Fibroblast of pulmonary artery (primary cell): ENCODE measurements around the gene CACNA1B.

Source experiments
- DNase-seq: peaks from one replicate; pipeline ENCODE4 v3.0.0-alpha.2; 2010; ENCODE audit warnings: low read depth
- H3K4me3 ChIP-seq: replicated peaks from 2 replicates; pipeline ENCODE4 v1.5.1; 2011; ENCODE audit warnings: low read depth, mild to moderate bottlenecking, control low read depth, low read length, moderate library complexity
- CTCF ChIP-seq: IDR thresholded peaks from 2 replicates; pipeline ENCODE4 v1.5.1; 2011; ENCODE audit warnings: mild to moderate bottlenecking, control low read depth, low read length, inconsistent platforms; ENCODE audit errors: missing control alignments

Gene CACNA1B

DNA sequence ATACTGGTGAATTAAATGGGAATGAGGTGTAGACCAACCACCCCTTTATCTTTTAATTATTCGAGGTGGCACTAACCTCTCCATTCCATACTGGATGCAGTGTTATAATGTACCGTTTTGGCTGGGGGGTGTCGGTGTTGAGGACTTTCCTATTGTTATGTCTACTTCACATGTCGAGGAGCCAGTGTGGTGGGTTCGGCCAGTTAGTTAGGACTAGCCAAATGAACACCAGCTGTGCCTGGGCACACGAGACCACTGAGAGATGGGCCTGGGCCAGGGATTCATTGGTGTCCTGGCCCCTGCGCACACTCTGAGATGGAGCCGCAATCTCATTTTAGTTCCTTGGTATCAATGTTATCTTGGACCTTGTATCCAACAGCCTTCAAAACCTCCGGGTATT lies 186.2 kb downstream of the CACNA1B start:
- no peak for TF ChIP-seq CTCF
- no peak overlapping the region for H3K4me3 ChIP-seq
- no peak for DNase-seq

DNA sequence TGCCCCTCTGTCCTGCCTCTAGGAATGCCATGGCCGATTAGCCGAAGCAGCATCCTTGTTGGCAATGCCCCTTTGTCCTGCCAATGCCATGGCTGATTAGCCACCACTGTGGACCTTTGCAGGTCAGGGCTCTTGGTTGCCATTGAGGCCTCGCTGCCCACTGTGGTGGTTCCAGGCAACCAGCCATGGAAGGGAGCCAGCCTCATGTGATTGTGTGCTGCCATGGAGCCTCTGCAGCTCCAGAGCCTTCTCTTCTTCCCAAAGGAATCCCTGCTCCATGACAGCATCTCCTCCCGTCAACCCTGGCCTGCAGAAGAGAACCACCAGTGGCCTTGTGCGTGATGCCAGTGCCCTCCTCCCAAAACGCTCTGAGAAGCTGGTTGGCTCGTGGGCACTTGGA lies 187.0 kb downstream of the CACNA1B start:
- H3K4me3 ChIP-seq, result no peak overlapping the region
- TF ChIP-seq CTCF, result no peak
- DNase-seq, result no peak

- TF ChIP-seq CTCF, result no peak
- no peak for DNase-seq
- H3K4me3 ChIP-seq, result no peak overlapping the region
Observed at GRCh38 chr9:138065287-138065686, 187.7 kb downstream of the CACNA1B start.

DNA sequence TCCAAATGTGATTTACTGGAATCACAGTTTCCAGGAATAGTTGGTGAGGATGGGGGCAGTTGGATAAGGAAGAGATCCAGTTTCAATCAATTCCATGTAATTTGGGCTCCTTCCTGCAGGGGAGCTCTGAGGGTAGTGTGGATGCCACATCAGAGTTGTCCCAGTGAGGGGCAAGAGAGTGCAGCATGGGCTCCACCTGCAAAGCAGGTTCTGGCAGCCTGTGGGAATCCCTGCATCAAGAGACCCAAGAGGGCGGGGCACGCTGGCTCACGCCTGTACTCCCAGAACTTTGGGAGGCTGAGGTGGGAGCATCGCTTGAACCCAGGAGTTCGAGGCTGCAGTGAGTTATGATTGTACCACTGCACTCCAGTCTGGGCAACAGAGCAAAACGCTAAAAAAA lies 188.5 kb downstream of the CACNA1B start:
- no peak overlapping the region for H3K4me3 ChIP-seq
- DNase-seq, result no peak
- TF ChIP-seq CTCF, result no peak

DNA sequence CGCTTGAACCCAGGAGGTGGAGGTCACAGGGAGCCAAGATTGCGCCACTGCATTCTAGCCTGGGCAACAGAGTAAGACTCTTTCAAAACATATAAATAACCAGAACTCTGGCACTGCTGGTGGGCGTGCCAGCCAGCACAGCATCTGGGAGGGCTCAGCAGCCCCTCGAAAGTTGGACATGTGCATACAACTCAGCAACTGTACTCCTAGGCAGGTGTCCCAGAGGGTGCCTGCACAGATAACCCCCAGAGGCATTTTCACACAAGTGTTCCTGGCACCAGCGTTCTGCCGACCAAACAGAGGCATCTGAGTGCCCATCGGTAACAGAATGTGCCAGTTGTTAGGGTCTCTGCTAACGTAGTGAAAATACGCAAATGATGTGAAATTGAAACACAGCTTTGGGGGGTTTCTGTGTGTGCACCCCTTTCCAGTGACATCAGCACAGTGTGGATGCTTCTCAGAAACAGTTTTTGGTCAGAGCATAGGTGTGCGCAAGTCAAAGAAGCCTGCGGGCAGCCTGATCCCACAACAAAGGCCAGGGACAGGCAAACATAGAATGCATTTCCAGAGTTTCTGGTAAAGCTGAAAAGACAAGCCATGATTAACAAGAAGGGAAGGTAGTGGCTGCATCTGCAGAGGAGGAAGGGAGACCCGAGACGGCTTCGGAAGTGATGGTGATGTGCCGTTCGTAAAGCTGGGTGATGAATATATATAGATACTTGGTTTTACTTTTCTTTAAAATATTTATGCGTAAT lies 190.2 kb downstream of the CACNA1B start:
- H3K4me3 ChIP-seq, result no peak overlapping the region
- no peak for TF ChIP-seq CTCF
- no peak for DNase-seq

DNA sequence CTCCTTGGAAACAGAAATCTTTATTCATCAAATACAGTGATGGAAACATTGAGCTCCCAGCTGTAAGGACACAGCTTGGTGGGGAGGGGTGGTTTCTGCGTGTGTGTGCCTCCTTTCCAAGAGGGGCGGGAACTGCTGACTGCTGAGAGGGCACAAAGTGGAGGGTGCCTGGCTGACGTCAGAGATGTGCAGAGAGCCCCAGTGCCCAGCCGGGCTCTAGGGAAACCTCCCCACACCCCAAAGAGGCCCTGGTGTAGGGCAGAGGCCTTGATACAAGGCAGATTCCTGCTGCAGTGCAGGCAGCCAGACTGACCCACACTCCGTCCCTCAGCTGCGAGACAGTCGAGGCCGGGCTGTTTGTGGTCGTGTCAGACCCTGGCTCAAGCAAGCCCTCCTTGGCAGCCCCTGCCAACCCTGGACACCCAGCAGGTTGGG lies 191.0 kb downstream of the CACNA1B start:
- no peak for TF ChIP-seq CTCF
- DNase-seq, result no peak

DNA sequence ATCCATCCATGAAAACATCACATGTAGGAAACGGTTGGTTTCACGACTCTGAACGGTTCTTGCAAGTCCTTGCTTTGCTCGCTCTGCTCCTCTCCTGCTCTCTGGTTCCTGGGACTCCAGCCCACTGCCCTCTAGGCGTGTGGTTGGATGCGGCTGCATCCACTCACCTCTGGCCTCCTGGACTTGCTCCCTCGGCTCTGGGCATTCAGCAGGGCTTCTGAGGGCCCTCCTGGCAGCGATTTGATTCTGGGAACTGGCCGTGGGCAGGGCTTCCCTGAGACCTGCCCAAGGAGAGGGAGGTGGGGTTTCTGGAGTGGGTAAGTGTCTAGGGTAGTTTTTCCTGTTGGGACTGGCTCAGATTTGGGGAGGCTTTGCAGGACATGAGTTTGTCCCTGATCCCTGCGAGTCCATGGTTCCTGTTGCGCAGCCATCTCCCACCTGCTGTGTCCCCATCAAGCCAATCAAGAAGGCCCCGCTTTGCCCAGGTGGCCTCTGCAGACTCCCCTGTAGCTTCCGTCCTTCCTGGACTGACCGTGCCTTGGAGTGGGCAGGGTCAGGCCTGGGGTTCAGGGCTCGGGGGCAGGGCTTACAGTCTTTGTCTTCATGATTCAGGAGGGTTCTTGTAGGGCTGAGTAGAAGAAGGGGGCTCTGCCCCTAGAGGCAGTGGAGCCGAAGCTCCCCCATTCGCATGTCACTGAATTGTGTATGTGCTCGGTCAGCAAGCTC lies 192.3 kb downstream of the CACNA1B start:
- TF ChIP-seq CTCF, result no peak
- no peak overlapping the region for H3K4me3 ChIP-seq
- no peak for DNase-seq

More for the DNA sequence above, 191.0 kb downstream of the CACNA1B start:
- H3K4me3 ChIP-seq, result no peak overlapping the region
